Measurements from ENCODE around the gene SLC66A1.
A peak's percentile ranks its signal among the peaks of the same experiment; 100 is the strongest.

SLC66A1 gene

GRCh38 chr1:19326748-19327065 is 14.6 kb downstream of the SLC66A1 start:
- no peak for FAIRE-seq

- FAIRE-seq = no peak
These were observed 15.2 kb downstream of the SLC66A1 start for GRCh38 chr1:19327301-19327700.

DNA sequence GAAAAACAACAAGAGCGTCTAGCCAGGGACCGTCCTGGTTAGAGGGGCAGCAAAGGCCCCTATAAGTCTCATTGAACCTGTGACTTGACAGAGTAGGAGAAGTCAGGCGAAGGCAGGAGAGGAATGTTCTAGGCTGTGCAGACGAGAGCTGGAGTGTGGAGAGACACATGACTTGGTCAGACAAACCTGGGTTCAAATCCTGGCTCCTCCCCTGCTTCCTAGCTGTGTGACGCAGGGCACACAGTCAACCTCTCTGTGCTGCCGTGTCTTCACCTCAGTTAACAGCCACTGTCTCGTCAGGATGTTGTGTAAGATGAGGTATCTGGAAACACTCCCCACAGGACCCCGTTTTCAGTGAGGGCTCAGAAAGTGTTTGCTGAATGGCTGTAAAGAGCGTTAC is 15.6 kb downstream of the SLC66A1 start:
- FAIRE-seq = no peak

- FAIRE-seq = no peak
These were observed 16.4 kb downstream of the SLC66A1 start for GRCh38 chr1:19328486-19328885.

DNA sequence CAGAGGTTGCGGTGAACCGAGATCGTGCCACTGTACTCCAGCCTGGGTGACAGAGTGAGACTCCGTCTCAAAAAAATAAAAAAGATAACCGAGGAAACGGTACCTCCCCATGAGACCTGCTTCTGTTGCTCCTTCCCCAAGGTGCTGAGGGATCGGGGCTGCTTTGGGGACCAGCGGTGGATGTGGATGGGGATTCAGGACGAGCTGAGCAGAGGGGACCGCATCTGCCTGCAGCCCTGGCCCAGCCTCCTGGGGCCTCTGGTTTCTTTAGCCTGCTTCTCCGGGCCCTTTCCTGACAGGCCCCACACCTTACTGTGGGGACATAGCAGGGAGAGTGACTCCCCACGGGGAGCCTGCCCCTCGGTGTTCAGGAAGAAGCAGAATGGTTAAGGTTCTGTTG is 17.1 kb downstream of the SLC66A1 start:
- no peak for FAIRE-seq

DNA sequence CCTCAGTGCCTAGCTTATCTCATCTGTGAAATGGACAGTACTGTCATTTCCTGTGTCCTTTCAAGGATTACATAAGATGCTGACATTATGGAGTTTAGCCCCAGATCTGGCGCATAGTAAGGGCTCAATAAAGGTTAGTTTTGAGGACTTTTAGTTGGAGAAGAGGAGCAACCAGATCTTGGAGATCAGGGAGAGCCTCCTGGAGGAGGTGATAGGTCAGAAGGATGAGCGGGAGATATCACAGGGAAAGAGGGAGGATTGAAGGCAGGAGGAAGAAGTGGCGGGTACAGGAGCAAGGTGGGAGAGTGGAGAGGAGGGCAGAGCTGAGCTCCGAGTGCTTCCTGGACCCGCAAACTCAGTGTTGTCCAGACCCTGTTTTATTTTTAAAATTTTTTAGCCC is 17.5 kb downstream of the SLC66A1 start:
- no peak for FAIRE-seq

DNA sequence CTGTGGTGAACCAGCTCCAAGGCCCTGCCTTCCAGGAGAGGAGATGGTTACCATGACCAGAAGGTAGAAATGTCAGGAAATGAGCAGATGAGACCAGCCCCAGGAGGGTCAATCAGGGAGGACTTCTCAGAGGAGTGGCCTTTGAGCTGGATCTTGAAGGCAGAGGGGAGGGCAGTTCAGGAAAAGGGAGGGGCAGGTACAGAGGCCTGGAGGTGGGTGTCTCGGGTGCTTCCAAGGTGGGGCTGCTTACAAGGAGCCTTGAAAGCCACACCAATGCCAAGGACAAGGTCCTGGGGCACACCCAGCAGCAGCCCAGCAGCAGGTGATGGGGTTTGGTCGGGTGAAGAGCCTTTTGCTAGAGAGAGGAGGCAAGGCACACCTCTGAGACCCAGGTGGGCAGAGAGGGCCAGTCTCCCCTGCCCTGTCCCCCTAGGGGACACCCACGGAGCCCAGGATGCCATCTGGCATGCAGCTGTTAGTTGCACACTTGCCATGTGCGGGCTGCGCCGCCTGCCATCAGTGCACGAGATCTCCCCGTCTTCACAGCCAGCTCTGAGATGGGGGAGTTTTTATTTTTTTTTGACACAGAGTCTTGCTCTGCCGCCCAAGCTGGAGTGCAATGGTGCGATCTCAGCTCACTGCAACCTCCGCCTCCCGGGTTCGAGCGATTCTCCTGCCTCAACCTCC is 18.5 kb downstream of the SLC66A1 start:
- FAIRE-seq = no peak

DNA sequence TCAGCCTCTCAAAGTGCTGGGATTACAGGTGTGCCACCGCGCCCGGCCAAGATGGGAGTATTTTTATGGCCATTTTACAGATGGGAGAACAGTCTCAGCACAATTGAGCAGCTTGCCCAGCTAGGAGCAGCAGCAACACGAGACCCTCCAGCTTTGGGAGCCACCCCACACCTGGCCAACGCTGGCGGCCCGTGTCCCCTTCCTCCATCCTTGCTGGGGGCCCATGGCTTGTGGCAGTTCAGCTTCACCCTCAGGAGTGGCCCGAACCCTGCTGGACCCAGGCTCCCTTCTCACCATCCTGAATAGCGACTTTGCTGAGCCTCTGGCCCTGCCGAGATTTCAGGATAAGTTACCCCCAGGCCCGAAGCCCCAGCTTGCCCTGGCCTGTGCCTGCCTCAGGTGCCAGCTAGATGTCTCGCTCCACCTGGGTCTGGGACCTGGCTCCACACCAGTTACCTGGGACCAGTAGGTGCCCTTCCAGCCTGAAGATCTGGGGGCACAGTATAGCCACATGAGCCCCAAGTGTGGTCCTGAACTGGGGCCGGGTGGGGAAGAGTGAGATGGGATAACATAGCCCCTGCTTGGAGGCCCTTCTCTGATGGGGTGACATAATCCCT is 19.2 kb downstream of the SLC66A1 start:
- FAIRE-seq = no peak

- no peak for FAIRE-seq
These were observed 20.7 kb downstream of the SLC66A1 start for GRCh38 chr1:19332832-19333231.

DNA sequence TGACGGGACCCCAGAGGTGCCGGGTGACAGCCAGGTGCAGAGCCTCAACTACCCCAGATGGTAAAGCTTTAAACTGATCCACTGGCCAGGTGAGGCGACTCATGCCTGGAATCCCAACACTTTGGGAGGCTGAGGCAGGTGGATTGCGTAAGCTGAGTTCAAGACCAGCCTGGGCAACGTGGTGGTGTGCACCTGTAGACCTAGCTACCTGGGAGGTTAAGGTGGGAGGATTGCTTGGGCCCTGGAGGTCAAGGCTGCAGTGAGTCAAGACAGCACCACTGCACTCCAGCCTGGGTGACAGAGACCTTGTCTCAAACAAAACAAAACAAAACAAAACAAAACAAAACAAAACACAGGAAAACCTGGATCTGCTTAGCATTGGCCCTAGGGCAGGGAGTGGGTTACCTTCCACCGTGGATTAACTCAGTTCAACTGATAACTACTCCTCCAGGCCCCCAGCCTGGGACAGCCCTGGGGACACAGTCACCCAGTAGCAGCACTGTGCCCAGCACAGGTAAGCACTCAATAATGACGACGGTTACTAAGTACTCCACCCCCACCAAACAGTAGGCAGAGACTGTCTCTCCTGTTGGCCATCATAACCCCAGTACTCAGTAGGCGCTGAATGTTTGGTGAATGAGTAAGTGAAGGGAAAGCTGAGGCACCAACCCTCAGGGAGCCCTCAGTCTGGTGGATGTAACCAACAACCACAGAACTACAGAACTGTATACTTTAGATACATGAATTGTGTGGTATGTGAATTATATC is 21.6 kb downstream of the SLC66A1 start:
- no peak for FAIRE-seq

DNA sequence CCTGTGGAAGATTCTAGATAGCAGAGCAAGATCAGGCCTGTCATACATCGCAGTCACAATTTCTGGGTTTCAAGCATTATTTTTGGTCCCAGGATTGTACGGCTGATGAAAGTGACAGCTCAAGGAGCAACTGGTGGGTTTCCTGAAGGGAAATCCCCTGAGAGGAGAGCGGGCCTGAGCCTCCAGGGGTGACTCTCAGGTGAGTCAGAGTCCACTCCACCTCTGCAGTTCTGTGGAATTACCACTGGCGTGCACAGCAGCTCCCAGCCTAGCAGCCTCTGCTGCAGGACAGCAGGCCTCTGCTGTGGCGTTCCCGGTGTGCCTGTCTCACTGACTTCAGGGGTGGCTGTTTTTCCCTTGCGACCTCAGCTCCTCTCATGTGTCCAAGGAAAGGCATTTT is 24.4 kb downstream of the SLC66A1 start:
- FAIRE-seq = no peak

GRCh38 chr1:19337289-19337688 is 25.2 kb downstream of the SLC66A1 start:
- FAIRE-seq = no peak

DNA sequence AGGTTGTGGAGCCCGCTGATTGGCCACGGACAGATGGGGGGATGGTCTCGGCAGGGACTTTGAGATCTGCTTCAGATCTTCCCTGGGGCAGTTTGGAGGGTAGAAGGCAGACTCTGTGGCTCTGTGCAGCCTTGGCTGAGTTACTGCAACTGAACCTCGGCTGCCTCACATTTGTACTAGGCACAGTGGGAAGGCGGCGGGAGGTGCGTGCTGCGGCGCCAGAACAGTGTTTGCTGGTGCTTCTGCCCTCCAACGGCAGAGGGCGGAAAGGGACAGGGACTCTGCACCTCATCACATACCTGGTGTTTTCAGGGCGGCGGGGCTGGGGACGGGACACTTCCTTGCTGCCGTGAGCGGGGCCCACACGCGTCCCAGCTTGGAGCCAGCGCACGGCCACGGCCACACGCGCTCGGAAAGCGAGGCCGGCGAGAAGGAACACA is 26.2 kb downstream of the SLC66A1 start:
- no peak for FAIRE-seq

DNA sequence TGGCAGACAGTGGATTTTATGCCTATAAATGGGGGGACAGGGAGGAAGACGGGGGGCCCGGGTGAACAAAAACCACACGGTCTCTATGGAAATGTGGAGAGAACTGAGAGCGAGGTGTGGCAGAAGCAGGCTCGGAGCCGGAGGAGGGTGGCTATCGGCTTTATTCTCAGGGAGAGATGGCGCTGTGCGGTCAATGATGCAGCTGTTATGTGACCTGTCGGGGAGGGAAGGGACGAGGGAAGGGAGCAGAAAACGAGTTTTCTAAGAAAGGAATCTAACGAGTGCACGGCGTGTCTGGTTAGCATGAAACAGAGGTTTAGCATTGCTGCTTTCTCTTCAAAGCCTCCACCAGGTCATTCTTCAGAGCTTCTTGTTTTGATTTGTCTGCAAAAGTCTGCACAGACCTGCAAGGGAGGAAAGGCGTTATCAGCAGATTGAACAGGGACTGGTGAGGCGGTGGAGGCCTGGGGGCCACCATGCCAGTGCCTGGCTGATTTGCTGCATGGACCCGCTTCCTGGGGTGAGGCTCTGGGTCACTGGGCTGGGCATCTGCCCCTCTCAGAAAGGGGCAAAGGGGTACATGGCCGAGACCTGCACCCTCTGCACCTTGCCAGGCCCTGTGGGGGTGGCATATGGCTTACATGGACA is 27.2 kb downstream of the SLC66A1 start:
- no peak for FAIRE-seq

- no peak for FAIRE-seq
These were observed 28.3 kb downstream of the SLC66A1 start for GRCh38 chr1:19340387-19340937.

DNA sequence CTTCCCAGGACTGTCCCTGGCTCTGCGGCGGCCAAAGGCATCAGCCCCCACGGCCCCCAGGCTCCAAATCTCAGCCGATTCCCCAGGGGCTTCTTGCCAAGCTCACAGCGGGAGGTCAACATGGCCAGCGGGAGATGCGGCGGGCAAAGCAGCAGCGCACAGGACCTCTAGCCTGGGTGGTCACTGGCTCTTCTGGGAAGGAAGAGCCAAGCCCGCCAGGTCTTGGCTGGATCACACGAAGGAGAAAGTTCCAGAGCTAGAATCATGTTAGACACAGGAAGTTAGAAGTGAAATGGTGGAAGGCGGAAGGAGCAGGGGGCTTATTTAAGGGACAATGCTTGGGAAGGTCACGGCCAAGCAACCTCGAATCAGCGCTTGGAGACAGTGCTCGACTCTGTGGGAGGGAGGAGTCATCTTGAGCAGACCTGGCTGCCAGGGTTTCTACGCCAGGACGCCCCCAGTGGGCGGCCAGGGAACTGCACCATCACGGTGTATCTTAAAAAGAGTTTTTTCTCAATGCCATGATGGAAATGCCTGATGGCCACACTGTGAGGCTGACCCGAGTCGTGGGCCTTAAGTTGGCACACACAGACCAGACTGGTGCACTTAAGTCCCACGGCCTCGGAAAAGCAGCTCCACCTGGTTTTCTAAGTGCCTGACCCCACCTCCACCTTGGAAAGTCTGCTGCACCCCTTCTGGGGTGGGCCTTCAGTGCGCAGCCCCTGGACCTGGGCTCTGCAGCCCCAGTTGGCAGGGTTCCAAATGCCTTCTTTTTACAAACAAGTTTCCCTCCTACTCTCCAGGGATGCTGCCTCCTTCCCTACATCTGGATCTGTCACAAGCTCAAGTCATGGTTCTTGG is 29.3 kb downstream of the SLC66A1 start:
- FAIRE-seq = peak; percentile 27

DNA sequence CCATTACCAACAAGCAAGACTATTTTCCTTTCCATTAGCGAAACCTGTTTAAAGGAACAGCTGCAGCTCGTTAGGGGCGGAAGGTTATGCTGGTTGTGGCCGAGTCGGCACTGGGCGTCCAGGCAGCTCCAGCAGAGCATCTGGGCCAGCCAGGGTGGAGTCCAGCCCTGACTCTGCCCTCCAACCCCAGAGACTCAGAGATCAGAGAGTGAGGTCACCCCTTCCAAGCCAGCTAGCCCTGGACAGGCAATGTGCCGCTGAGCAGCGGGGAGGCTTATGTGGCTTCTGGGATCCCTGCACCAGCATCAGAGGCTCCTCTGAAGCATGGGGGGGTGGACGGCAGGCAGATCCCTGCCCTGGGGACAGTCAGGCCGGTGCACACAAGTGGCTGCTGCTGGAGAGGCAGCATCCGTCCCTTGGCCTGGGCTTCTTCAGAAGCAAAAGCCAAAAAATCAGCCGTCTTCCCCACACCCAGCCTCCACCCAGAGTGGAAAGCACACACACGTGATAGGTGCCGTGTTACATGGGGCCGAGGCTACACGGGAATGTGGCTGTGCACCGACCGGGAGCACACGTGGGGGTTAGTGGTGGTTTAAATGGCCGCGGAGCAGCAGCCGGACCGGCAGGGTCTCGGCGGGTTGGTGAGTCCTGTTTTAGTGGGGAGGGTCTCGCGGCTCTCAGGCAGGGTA is 30.1 kb downstream of the SLC66A1 start:
- no peak for FAIRE-seq

DNA sequence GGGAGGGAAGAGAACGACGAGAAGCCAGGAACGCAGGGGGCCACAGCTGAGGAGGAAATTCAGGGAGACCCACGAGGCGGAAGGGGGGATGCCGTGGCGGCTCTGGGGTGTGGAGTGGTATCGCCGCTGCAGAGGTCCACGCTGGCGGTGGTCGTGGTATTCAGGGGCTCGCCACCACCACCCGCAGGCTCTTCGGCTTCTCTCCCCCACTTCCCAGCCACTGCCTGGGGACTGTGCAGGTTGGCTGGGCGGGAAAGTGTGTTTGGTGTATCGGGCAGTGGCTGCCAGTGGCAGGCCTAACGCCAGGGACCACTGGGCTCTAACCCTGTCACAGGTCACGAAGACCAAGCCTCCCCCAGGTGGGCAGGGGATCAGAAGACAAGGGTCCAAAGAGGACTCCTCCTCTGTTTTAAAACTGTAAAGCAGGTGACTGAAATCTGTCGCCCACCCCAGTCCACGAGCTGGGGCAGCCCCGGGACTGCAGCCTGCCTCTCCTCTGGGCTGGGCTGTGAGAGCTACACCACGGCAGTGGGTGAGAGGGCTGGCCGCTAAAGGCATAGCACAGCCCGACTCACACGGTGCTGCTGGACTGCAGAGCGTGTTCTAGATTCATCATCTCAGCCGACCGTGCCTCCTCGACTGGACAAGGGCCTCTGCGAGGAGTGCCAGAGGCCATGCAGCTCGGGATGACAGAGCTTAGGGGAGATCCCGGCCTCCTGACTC is 30.9 kb downstream of the SLC66A1 start:
- no peak for FAIRE-seq

GRCh38 chr1:19343617-19344350 is 31.7 kb downstream of the SLC66A1 start:
- FAIRE-seq = no peak

DNA sequence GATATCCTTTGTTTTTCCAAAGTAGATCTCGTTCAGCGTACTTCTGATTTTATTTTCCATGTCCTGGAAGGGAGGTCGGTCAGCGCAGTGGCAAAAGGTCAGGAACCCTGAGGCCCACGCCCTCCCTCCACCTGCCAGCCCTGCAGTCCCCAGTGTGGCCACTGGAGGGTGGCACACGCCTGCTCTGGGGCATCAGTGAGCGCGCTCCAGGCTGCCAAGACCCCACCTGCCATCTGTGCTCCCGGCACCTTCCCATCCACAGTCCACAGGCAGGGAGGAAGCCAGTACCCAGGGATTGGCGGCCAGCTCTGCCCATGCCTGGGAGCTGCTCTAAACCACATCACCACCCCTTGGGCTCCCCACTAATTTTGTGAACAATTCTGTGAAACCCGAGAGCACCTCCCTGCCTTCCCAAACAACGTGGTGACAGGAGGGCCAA is 32.3 kb downstream of the SLC66A1 start:
- FAIRE-seq = no peak
